A549 (cell line): ENCODE measurements around the gene STK11IP. TPM values are rescaled to one million over a fixed set of nuclear protein-coding genes. Genes with fewer than 3 reads are reported as not detected.

Experiments used
- ATAC-seq, 2 experiments: fragments of 200-7000 bp in 1 of 2; fragments of >200 bp in 1 of 2; cut with Nextera tagmentation in 1 of 2; cut with Tn5 transposase in 1 of 2; 3 replicates each; pipeline versions ENCODE4 v1.8.0 to v1.9.1; 2018 to 2020; ENCODE audit warnings: mild to moderate bottlenecking in 1 of 2, moderate library complexity in 1 of 2
- CTCF ChIA-PET: fragments of 300-600 bp; sonication (Branson Sonifier 250); formaldehyde crosslinking; extraction: SDS; loops from one replicate; lab custom pipeline; 2021; ENCODE audit warnings: antibody characterized with exemption, inconsistent platforms; lab: Yijun Ruan, JAX
- POLR2A ChIA-PET: fragments of 350-600 bp; formaldehyde crosslinking; extraction: SDS; loops from one replicate; lab custom pipeline; 2021; ENCODE audit warnings: antibody characterized with exemption, inconsistent platforms; lab: Yijun Ruan, JAX
- DNase-seq, 2 experiments: peaks; one replicate each; pipeline versions ENCODE4 v3.0.0 to v3.0.0-alpha.2; 2011 to 2016; ENCODE audit warnings: low read depth in 1 of 2, low spot score in 1 of 2
- FAIRE-seq: peaks from 2 replicates; lab custom pipeline; 2011; peaks lifted over from hg19 to GRCh38; lab: Jason Lieb, UNC
- H3K27ac ChIP-seq, 2 experiments: fragments of >200 bp; sonication (Bioruptor Twin); formaldehyde crosslinking; 3 replicates each; pipeline ENCODE4 v1.5.1; 2016 to 2017
- H3K4me1 ChIP-seq: fragments of >200 bp; sonication (Bioruptor Twin); formaldehyde crosslinking; 3 replicates; pipeline ENCODE4 v1.6.1; 2016
- H3K4me2 ChIP-seq: fragments of >200 bp; sonication (Bioruptor Twin); formaldehyde crosslinking; 3 replicates; pipeline ENCODE4 v1.6.1; 2016
- H3K4me3 ChIP-seq: fragments of >200 bp; sonication (Bioruptor Twin); formaldehyde crosslinking; 3 replicates; pipeline ENCODE4 v1.5.1; 2016
- H3K9me3 ChIP-seq: fragments of >200 bp; sonication (Bioruptor Twin); formaldehyde crosslinking; 3 replicates; pipeline ENCODE4 v1.6.1; 2016
- CBX2 ChIP-seq: fragments of 200-600 bp; sonication (generic); IDR thresholded peaks from 2 replicates; pipeline ENCODE4 v1.6.1; 2016; ENCODE audit warnings: low read depth, mild to moderate bottlenecking, borderline replicate concordance
- CHD4 ChIP-seq: fragments of 200-600 bp; sonication (generic); IDR thresholded peaks from 2 replicates; pipeline ENCODE4 v1.6.1; 2016; ENCODE audit warnings: antibody characterized with exemption, mild to moderate bottlenecking, borderline replicate concordance
- EP300 ChIP-seq, 2 experiments: fragments of >200 bp; sonication (Bioruptor Twin); formaldehyde crosslinking; IDR thresholded peaks; 2 replicates in 1 of 2; 3 replicates in 1 of 2; pipeline ENCODE4 v1.6.1; 2016 to 2017
- FOXS1 ChIP-seq: fragments of 250-450 bp; sonication (Bioruptor Pico); IDR thresholded peaks from 2 replicates; pipeline ENCODE4 v1.5.0; 2020; ENCODE audit warnings: mild to moderate bottlenecking, moderate library complexity
- HOXA7 ChIP-seq: fragments of 250-450 bp; sonication (Bioruptor Pico); IDR thresholded peaks from 2 replicates; pipeline ENCODE4 v1.5.0; 2020; ENCODE audit warnings: mild to moderate bottlenecking, moderate library complexity
- HOXB5 ChIP-seq: fragments of 250-450 bp; sonication (Bioruptor Pico); IDR thresholded peaks from 2 replicates; pipeline ENCODE4 v1.5.0; 2020; ENCODE audit warnings: mild to moderate bottlenecking, moderate library complexity
- KDM5A ChIP-seq: fragments of 200-600 bp; sonication (generic); IDR thresholded peaks from 2 replicates; pipeline ENCODE4 v1.6.1; 2016; ENCODE audit warnings: antibody characterized with exemption, mild to moderate bottlenecking
- MYC ChIP-seq: IDR thresholded peaks from 2 replicates; pipeline ENCODE4 v1.6.1; 2012; ENCODE audit warnings: mild to moderate bottlenecking, inconsistent platforms, low read length, improper control_type of control experiment, borderline replicate concordance
- NFE2L2 ChIP-seq: fragments of 150-350 bp; conservative IDR thresholded peaks from 2 replicates; pipeline ENCODE4 v1.6.1; 2014; ENCODE audit warnings: low read length
- NPAS2 ChIP-seq: fragments of 250-450 bp; sonication (Bioruptor Pico); IDR thresholded peaks from 2 replicates; pipeline ENCODE4 v1.8.0; 2022; ENCODE audit warnings: mild to moderate bottlenecking, moderate library complexity, borderline replicate concordance
- PHF8 ChIP-seq: fragments of 200-600 bp; sonication (generic); IDR thresholded peaks from 2 replicates; pipeline ENCODE4 v1.6.1; 2016; ENCODE audit warnings: low read depth, mild to moderate bottlenecking, antibody characterized with exemption, moderate library complexity, borderline replicate concordance
- POLR2A ChIP-seq: IDR thresholded peaks from 2 replicates; pipeline ENCODE4 v1.6.1; 2012; ENCODE audit warnings: mild to moderate bottlenecking, low read length
- RFX5 ChIP-seq: fragments of 450-650 bp; IDR thresholded peaks from 2 replicates; pipeline ENCODE4 v1.7.1; 2014; ENCODE audit warnings: antibody characterized with exemption, mild to moderate bottlenecking, moderate library complexity
- SMC3 ChIP-seq: fragments of >200 bp; sonication (Bioruptor Twin); formaldehyde crosslinking; IDR thresholded peaks from 3 replicates; pipeline ENCODE4 v1.6.1; 2018; ENCODE audit warnings: inconsistent platforms
- TFCP2L1 ChIP-seq: fragments of 250-450 bp; sonication (Bioruptor Pico); IDR thresholded peaks from 2 replicates; pipeline ENCODE4 v1.5.0; 2021; ENCODE audit warnings: mild to moderate bottlenecking
- TP53 ChIP-seq: fragments of 250-450 bp; sonication (Bioruptor Pico); IDR thresholded peaks from 2 replicates; pipeline ENCODE4 v1.5.0; 2021; ENCODE audit warnings: mild to moderate bottlenecking, moderate library complexity
- ZFP36 ChIP-seq: fragments of 450-650 bp; IDR thresholded peaks from 2 replicates; pipeline ENCODE4 v1.6.1; 2014; ENCODE audit warnings: borderline replicate concordance; ENCODE audit not compliant: partially characterized antibody
- WGBS: methylation state at CpG from one replicate; pipeline ENCODE4 v1.1.6; 2017; ENCODE audit errors: missing lambda C conversion rate; 5-methylcytosine and 5-hydroxymethylcytosine counted together
- polyA plus RNA-seq, 4 experiments: library from polyadenylated mRNA; depleted of rRNA in 3 of 4; stranded (reverse); fragments of >200 nt; fragmentation: RNase III in 1 of 4; extraction: RNeasy Plus Mini Kit Qiagen cat#74134 plus additional on column Dnase treatment in 1 of 4; gene quantifications; 2 replicates in 3 of 4; 3 replicates in 1 of 4; pipeline ENCODE4 v1.2.3, GENCODE V29; 2011 to 2017
- TF ChIP-seq, protein P1 (sequence below): fragments of 200-600 bp; sonication (generic); IDR thresholded peaks from 2 replicates; pipeline ENCODE4 v1.6.1; 2016; ENCODE audit warnings: antibody characterized with exemption, mild to moderate bottlenecking, moderate library complexity
- TF ChIP-seq, protein P2 (sequence below): IDR thresholded peaks from 2 replicates; pipeline ENCODE4 v1.6.1; 2012
- TF ChIP-seq, protein P3 (sequence below): IDR thresholded peaks from 2 replicates; pipeline ENCODE4 v1.6.1; 2012
- TF ChIP-seq, protein P4 (sequence below): IDR thresholded peaks from 2 replicates; pipeline ENCODE4 v1.6.1; 2012; ENCODE audit warnings: low read depth, borderline replicate concordance
- TF ChIP-seq, protein P5 (sequence below): fragments of 250-450 bp; sonication (Bioruptor Pico); IDR thresholded peaks from 2 replicates; pipeline ENCODE4 v1.5.0; 2020; ENCODE audit warnings: low read depth, mild to moderate bottlenecking, moderate library complexity
- TF ChIP-seq, protein P6 (sequence below): fragments of 250-450 bp; sonication (Bioruptor Pico); IDR thresholded peaks from 2 replicates; pipeline ENCODE4 v1.5.0; 2021; ENCODE audit warnings: mild to moderate bottlenecking, moderate library complexity, borderline replicate concordance

Gene STK11IP
- polyA plus RNA-seq, 2 of the 4 experiments (the other 2 are of a cell fraction): 13.3 to 18.8 TPM

DNA sequence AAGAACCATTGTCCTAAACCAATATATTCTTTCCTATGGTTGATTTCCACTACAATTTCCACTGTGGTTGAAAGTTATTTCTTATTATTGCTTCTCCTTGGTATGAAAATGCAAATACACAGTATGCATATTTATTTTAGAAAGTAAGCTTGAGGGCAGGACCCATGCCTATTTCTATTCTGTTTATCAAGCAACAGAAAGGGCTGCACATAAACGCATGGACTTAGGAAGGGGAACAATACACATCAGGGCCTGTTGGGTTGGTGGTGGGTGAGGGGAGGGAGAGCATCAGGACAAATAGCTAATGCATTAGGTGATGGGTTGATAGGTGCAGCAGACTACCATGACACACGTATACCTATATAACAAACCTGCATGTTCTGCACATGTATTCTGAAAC lies 50.5 kb downstream of the STK11IP start:
- no peak for DNase-seq
- POLR2A ChIA-PET: no interaction called here
- no peak for FAIRE-seq
- no peak for ATAC-seq
- CTCF ChIA-PET: interaction anchor here (1.2 kb wide), 1 partner anchor 41 kb away, joined by 3 read pairs; no protein-coding TSS in a partner anchor
- Histone ChIP-seq H3K27ac (no peak overlapping the region), H3K9me3 (no peaks in the 10 kb centered on the region), H3K4me1 (peaks cover 6% of the 10 kb centered on the region; the same call in 2 of the 3 replicates), H3K4me3 (no peak overlapping the region), H3K4me2 (no peak overlapping the region)
- WGBS: 21% methylated on average over 2 of the region's 2 CpGs
- TF ChIP-seq, protein P1, sequence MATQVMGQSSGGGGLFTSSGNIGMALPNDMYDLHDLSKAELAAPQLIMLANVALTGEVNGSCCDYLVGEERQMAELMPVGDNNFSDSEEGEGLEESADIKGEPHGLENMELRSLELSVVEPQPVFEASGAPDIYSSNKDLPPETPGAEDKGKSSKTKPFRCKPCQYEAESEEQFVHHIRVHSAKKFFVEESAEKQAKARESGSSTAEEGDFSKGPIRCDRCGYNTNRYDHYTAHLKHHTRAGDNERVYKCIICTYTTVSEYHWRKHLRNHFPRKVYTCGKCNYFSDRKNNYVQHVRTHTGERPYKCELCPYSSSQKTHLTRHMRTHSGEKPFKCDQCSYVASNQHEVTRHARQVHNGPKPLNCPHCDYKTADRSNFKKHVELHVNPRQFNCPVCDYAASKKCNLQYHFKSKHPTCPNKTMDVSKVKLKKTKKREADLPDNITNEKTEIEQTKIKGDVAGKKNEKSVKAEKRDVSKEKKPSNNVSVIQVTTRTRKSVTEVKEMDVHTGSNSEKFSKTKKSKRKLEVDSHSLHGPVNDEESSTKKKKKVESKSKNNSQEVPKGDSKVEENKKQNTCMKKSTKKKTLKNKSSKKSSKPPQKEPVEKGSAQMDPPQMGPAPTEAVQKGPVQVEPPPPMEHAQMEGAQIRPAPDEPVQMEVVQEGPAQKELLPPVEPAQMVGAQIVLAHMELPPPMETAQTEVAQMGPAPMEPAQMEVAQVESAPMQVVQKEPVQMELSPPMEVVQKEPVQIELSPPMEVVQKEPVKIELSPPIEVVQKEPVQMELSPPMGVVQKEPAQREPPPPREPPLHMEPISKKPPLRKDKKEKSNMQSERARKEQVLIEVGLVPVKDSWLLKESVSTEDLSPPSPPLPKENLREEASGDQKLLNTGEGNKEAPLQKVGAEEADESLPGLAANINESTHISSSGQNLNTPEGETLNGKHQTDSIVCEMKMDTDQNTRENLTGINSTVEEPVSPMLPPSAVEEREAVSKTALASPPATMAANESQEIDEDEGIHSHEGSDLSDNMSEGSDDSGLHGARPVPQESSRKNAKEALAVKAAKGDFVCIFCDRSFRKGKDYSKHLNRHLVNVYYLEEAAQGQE: no peak
- TF ChIP-seq POLR2A (no peak), HOXB5 (CRISPR knock-in tag) (no peak), HOXA7 (CRISPR knock-in tag) (no peak), KDM5A (no peak), TFCP2L1 (CRISPR knock-in tag) (no peak)

DNA sequence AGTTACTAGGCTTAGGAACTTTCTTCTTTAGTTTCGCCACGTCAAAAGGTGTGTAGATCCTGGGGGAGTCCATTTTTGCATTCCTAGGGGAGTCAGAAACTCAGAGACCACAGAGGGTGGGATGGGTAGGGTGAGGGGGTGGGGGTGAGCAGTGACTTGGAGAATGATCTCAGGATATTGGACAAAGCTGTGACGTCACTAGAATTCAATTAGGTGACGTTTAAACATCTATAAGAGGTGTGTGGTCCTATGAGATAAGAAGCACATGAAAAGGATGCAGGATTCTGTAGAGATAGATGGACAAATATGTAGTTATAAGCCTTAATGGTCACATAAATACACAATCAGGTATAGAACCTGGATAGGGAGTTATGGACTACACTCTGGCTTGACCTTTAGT lies 51.3 kb downstream of the STK11IP start:
- no peak overlapping the region for H3K27ac ChIP-seq
- POLR2A ChIA-PET: no interaction called here
- no peaks in the 10 kb centered on the region for H3K9me3 ChIP-seq
- CTCF ChIA-PET: interaction anchor here (1.2 kb wide), 2 partner anchors 40 to 109 kb away, joined by 3 read pairs; no protein-coding TSS in a partner anchor
- DNase-seq: no peak
- TF ChIP-seq, protein P2, sequence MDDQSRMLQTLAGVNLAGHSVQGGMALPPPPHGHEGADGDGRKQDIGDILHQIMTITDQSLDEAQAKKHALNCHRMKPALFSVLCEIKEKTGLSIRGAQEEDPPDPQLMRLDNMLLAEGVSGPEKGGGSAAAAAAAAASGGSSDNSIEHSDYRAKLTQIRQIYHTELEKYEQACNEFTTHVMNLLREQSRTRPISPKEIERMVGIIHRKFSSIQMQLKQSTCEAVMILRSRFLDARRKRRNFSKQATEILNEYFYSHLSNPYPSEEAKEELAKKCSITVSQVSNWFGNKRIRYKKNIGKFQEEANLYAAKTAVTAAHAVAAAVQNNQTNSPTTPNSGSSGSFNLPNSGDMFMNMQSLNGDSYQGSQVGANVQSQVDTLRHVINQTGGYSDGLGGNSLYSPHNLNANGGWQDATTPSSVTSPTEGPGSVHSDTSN: no peak
- TF ChIP-seq TFCP2L1 (CRISPR knock-in tag) (no peak), SMC3 (no peak), NPAS2 (CRISPR knock-in tag) (no peak), EP300 (IDR thresholded peaks at IDR 0.05) (no peak), HOXB5 (CRISPR knock-in tag) (no peak), CBX2 (no peak), MYC (no peak), NFE2L2 (no peak), PHF8 (no peak), FOXS1 (no peak), RFX5 (no peak), ZFP36 (no peak), TP53 (CRISPR knock-in tag) (no peak), CHD4 (no peak)
- TF ChIP-seq, protein P1: no peak
- TF ChIP-seq, protein P3, sequence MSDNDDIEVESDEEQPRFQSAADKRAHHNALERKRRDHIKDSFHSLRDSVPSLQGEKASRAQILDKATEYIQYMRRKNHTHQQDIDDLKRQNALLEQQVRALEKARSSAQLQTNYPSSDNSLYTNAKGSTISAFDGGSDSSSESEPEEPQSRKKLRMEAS: no peak
- TF ChIP-seq, protein P4, sequence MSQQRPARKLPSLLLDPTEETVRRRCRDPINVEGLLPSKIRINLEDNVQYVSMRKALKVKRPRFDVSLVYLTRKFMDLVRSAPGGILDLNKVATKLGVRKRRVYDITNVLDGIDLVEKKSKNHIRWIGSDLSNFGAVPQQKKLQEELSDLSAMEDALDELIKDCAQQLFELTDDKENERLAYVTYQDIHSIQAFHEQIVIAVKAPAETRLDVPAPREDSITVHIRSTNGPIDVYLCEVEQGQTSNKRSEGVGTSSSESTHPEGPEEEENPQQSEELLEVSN: no peak
- TF ChIP-seq, protein P5, sequence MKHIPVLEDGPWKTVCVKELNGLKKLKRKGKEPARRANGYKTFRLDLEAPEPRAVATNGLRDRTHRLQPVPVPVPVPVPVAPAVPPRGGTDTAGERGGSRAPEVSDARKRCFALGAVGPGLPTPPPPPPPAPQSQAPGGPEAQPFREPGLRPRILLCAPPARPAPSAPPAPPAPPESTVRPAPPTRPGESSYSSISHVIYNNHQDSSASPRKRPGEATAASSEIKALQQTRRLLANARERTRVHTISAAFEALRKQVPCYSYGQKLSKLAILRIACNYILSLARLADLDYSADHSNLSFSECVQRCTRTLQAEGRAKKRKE: no peak
- TF ChIP-seq, protein P6, sequence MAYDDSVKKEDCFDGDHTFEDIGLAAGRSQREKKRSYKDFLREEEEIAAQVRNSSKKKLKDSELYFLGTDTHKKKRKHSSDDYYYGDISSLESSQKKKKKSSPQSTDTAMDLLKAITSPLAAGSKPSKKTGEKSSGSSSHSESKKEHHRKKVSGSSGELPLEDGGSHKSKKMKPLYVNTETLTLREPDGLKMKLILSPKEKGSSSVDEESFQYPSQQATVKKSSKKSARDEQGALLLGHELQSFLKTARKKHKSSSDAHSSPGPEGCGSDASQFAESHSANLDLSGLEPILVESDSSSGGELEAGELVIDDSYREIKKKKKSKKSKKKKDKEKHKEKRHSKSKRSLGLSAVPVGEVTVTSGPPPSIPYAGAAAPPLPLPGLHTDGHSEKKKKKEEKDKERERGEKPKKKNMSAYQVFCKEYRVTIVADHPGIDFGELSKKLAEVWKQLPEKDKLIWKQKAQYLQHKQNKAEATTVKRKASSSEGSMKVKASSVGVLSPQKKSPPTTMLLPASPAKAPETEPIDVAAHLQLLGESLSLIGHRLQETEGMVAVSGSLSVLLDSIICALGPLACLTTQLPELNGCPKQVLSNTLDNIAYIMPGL (CRISPR knock-in tag): no peak
- TF ChIP-seq, all 56 proteins: peak for 0
- ATAC-seq (no peak), FAIRE-seq (no peak)
- WGBS: 31% methylated on average over 4 of the region's 4 CpGs
- Histone ChIP-seq H3K4me1 (peaks cover 6% of the 10 kb centered on the region; the same call in 2 of the 3 replicates), H3K4me2 (no peak overlapping the region), H3K4me3 (no peak overlapping the region)
